NCI-H1417 treated with DMSO at 0.1 percent for 48 hours (cell line): Measurements from ENCODE around the gene KCNN1.
"Not testable (repeated sequence)": the region's sequence is repeated elsewhere in the genome, so short reads cannot be mapped to it uniquely, and the experiment has no call there.

ENCODE experiments used
- DNase-seq: peaks from one replicate; lab custom pipeline; 2025; lab: John Stamatoyannopoulos, UW

Gene KCNN1

DNA sequence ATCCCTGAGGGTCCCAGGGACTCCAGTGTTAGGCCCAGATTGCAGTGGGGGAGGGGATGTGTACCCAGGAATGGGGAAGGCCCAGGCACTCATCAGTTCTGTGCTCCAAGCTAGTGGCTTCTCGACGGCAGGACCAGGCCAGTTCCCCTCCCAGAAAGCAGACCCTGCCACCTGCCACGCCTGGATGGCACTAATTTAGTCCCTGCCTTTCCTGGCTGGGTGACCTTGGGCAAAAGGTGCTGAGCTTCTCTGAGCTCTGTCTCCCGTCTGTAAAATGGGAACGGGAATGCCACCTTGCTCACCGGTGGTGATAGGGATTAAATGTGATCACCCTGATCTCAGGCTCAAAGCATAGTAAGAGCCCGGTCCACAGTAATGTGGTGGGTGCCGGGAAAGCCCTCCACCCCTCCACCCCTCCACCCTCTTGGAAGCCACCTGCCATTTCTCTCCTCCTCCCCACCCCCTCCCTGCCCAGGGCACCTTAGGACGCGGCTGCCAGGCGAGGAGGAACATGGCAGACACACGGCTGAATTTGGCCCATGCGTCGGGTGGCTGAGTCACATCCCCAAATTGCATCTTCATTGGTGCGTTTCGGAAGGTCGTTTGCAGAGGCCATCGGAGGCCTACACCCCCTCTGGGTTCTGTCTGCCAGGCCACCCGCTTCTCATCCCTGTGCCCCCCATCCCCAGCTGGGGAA lies 2.3 kb downstream of the KCNN1 start:
- DNase-seq = no peak

DNA sequence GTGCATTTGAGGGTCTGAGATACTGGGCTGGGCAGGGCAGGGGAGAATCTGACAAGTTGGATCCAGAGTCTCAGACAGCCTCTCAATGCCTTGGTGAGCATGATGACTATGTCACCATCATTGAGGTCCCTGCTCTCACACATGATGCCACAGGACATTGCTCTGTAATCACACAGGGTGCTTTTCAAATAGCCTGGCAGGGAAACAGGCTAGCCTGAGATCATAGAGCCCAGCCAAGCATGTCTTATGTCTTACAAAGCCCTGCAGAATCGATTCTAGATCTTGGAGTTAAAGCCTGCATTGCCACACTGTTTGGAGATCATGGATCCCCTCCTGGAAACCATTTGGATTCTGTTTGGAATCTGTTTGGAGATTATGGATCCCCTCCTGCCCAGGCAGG lies 5.3 kb downstream of the KCNN1 start:
- no peak for DNase-seq

DNA sequence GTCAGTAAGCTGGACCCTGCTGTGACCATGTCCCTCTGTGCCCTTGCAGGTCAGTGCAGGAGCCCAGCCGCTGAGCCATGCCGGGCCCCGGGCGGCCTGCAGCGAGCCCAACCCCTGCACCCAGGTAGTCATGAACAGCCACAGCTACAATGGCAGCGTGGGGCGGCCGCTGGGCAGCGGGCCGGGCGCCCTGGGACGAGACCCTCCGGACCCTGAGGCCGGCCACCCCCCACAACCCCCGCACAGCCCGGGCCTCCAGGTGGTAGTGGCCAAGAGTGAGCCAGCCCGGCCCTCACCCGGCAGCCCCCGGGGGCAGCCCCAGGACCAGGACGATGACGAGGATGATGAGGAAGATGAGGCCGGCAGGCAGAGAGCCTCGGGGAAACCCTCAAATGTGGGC lies 6.9 kb downstream of the KCNN1 start:
- DNase-seq = no peak

DNA sequence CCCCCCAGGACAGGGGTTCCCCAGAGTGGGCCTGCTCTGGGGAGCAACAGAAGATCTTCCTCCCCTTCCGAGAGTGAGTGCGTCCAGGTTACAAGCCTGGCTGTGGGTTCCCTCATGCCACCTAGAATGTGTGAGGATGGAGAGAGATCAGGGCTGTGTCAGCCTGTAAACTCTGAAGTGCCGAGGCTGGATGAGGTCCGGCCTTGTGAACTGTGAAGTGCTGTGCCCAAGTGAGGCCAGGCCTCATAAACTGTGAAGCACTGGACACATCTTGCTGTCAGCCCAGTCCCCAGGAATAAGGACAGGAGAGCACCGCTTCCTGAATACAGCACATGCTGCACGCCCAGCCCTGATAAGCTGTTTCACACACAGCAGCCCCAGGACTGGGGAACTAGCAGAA lies 7.6 kb downstream of the KCNN1 start:
- no peak for DNase-seq

DNA sequence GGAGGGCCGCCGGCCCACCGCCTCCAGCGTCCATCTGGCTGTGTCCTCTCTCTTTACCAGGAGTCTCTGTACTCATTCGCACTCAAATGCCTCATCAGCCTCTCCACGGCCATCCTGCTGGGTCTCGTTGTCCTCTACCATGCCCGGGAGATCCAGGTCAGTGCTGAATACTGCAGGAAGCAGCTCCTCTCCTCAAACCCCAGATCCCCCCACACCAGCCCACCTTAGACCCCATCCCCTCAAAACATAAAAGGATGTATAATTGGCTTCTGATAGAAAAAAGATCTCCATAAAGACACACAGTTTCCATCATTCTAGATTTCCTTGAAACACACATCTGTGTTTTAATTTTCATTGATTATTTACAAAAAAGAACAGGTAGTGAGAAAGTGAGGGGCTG lies 8.1 kb downstream of the KCNN1 start:
- no peak for DNase-seq

DNA sequence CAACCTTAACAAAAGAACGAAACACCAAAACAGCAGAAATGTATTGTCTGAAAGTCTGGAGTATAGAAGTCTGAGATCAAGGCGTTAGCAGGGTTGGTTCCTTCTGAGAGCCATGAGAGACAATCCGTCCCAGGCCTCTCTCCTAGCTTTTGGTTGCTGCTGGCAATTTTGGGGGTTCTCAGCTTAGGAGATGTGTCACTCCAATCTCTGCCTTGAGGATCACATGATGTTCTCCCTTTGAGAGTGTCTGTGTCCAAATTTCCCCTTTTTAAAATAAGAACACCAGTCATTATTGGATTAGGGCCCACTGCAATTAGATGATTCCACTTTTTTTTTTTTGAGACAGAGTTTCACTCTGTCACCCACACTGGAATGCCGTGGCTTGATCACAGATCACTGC lies 10.1 kb downstream of the KCNN1 start:
- DNase-seq = no peak

DNA sequence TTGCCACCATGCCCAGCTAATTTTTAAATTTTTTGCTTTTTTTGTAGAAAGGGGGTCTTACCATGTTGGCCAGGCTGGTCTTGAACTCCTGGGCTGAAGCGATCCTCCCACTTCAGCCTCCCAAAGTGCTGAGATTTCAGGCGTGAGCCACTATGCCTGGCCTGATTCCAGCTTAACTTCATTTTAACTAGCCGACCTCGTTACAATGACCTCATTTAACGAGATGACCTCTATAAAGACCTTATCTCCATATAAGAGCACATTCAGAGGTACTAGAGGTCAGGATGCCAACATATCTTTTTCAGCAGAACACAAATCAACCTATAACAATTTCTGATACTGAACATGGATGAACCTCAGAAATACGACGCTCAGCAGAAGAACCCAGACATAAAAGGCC lies 10.6 kb downstream of the KCNN1 start:
- DNase-seq = no peak

DNA sequence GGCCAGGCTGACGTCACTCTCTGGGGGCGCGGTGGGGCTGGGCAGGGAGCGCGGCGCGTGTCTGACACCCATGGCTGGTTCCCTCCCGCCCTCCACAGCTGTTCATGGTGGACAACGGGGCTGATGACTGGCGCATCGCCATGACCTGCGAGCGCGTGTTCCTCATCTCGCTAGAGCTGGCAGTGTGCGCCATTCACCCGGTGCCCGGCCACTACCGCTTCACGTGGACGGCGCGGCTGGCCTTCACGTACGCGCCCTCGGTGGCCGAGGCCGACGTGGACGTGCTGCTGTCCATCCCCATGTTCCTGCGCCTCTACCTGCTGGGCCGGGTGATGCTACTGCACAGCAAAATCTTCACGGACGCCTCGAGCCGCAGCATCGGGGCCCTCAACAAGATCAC lies 14.7 kb downstream of the KCNN1 start:
- no peak for DNase-seq

DNA sequence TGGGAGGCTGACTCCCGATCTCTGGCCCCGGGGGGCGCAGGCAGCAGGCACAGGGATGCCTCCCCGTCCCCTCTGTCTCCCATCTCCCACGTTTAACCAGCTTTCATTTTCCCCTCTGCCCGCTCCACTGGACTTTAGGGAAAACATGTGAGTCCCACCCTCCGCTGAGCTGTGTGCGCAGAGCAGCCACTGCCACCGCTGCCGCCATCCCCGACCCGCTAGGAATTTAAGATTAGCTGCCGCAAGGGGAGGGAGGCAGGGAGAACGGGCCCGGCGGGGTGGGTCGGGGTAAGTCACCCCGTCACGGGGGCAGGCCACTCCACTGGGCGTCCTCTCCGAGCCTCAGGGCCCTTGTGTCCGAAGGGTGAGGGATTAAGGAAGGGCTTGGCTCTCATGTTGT lies 15.5 kb downstream of the KCNN1 start:
- no peak for DNase-seq

DNA sequence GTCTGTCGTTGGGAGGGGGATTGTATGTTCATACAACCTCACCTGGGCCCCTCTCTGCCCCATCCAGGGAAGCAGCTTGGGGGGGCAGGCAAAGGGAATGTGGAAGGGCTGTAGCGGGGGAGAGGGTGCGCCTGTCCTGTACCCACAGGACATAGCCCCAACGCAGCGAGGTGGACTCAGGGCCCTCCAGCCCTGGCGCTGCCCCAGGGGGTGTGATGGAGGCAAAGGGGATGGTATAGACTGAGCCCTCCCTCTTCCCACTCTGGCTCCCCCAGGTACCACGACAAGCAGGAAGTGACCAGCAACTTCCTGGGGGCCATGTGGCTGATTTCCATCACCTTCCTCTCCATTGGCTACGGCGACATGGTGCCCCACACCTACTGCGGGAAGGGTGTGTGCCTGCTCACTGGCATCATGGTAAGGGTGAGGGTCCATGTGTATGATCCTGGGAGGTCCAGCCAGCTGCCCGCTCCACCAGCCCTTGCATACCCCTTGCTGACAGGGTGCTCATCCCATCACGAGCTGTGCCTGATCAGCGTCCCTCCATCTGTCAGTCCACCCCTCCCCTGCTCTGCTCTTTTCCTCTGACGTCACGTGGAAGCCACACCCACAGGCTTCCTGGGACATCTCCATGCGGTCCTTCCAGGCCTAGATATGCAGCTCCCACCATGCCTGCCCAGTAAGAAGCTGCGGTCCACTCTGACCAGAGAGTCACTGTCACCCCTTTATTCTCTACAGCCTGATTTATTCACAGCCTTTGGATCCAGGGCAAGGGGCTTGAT lies 18.3 kb downstream of the KCNN1 start:
- DNase-seq = no peak

DNA sequence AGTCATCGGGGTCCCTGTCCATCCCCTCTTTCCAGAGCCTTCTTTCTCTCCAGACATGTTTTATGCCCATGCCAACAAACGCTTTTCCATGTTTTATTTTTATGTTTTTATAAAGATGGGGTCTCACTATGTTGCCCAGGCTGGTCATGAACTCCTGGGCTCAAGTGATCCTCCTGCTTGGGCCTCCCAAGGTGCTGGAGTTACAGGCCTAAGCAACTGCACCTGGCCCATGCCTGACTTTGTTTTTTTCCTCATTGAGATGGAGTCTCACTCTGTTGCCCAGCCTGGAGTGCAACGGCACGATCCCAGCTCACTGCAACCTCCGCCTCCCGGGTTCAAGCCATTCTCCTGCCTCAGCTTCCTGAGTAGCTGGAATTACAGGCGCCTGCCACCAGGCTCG lies 19.7 kb downstream of the KCNN1 start:
- not testable (repeated sequence) for DNase-seq

DNA sequence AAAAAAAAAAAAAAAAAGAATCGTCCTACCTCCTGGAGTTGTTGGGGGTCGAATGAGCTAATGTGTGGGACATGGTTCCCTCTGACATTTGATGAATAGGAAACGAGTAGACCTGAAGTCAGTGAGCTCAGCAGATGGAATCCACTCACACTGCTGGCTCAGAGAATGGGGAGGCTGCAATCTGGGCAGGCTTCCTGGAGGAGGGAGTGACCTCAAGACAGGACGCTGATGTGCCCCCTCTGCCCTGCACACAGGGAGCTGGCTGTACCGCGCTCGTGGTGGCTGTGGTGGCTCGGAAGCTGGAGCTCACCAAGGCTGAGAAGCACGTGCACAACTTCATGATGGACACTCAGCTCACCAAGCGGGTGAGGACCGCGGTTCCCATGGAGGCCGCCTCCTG lies 21.3 kb downstream of the KCNN1 start:
- DNase-seq = no peak

DNA sequence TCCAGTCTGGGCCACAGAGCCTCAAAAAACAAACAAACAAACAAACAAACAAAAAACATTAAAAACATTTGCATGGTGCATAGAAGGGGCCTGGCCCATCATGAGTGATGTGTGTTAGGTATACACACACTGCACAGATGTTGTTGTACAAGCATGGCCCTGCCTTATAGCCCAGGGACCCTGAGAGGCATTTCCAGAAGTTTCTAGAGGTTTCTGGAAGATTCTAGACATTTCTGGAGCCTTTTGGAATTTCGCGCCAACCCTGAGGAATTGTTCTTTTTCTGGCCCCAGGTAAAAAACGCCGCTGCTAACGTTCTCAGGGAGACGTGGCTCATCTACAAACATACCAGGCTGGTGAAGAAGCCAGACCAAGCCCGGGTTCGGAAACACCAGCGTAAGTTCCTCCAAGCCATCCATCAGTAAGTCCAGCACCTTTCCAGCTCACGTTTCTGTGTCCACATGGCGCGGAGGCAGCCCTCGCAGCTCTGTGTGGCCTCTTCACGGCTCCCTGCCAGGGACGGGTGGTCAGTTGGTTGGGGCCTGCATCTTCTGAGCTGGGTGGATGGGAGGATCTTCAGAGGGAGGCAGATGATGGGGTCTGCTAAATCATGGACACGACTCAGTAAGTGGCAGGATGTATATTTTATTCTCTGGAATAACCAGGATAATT lies 22.7 kb downstream of the KCNN1 start:
- no peak for DNase-seq

DNA sequence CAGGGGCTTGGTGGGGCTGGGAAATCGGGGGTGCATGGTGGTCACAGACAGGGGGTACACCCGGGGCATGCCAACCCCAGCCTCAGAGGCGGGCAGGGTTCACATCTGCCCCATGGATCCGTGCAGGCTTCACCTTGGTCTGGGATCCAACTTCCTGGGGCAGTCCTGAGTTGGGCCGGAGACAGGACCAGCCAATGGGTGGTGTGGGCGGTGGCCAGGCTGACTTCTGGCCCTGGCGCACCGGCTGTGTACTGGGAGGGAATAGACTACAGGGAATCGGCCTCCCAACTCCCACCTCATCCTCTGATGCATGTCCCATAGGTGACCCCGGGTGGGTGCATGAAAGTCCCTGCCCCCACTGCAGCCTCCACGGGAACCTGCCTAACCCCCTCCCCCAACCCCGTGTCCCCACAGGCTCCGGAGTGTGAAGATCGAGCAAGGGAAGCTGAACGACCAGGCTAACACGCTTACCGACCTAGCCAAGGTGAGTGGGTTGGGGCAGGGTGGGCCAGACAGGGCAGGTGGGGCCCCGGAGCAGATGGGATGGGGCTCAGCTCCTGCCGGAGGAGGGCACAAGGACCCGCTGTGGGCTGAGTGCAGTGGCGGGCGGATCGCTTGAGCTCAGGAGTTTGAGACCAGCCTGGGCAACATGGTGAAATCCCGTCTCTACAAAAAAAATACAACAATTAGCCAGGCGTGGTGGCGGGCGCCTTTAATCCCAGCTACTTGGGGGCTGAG lies 26.3 kb downstream of the KCNN1 start:
- DNase-seq = no peak

DNA sequence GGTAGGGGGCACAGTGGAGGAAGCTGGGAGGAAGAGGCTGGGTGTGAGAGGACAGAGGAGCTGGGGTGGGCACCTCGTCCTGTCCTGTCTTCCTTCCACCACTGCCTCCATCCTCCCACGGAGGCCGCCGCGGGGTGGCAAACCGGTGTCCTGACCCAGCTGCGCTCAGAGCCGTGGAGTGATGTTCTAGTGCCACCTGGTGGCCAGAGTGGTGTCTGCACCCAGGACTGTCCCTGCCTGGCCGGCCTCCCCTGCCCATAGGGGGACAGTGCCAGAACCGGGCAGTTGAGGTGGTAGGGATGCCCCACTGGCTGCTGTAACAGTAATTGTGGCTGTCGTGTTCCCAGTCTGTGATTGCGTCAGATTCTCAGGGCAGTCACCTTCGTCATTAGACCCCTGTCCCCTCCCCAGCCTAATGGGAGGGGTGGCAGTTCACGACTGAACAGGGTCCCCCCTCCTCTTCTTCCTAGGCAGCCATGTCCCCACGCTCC lies 30.0 kb downstream of the KCNN1 start:
- no peak for DNase-seq

DNA sequence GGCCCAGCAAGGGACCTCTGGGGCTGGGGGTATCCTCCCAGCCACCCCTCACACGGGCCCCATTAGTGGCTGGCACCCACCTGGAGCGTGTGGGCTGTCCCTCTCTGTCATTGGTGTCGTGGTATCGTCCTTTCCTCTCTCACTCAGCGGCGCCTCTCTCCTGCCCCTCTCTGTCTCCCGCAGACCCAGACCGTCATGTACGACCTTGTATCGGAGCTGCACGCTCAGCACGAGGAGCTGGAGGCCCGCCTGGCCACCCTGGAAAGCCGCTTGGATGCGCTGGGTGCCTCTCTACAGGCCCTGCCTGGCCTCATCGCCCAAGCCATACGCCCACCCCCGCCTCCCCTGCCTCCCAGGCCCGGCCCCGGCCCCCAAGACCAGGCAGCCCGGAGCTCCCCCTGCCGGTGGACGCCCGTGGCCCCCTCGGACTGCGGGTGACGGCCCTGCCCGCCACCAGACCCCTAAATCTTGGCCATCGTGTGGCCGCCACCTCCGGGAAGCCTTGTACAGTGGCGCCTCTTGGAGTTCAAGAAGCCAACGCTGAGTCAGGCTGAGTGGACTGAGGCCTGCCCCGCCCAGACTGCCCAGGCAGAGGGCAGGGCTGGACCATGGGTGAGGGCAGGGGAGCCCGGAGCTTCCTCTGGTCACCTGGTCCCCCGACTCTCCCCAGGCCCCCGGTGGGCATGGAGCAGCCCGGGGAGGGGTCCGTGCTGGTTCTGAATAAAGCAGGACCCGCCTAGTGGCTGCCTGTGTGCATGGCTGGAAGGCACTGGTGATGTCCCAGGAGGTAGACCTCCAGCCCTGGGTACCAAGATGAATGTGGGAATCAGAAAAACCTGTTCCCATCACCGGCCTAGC lies 31.3 kb downstream of the KCNN1 start:
- DNase-seq = no peak

DNA sequence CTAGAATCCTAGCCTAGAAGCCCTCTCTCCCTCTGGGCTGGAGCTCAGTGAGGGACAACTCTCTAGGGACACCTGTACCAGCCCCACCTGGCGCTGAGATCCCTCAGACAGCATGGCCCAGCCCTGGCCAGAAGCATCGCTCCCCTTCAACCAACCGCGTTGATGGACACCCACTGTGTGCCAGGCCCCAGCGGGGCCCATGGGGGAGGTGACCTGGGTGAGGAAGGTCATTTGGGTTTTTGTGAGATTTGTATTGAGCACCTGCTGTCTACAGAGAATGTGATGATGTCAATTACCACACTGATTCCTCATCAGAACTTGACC lies 31.9 kb downstream of the KCNN1 start:
- DNase-seq = no peak

DNA sequence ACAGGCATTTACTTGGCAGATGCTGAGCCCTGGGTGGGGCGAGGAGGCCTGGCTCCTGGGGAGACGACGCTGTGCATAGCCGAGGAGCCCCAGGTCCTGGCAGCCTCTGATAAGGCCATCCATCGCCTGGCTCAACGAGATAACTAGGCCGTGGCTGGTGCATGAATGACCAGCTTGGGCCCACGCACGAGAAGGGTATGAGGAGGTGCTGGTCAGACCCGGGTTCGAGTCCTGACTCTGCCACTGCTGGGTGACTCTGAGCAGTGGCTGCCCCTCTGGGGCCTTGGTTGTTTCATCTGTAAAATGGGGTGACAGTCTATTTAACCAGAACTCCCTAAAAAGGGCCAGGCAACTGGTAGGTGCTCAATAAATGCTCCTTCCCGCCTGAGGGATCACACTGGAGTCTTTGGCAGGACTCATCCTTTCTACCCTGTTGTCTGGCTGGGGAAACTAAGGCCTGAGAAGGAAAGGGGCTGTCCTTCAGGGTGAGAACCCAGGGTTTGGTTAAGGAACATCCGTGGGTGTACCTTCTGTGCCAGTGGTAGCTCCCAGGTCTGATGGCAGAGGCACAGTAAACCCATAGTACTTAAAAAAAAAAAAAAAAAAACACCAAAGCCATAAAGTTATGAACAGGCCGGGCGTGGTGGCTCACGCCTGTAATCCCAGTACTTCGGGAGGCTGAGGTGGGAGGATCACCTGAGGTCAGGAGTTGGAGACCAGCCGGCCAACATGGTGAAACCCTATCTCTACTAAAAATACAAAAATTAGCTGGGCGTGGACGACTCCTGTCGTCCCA lies 33.0 kb downstream of the KCNN1 start:
- DNase-seq = no peak

DNA sequence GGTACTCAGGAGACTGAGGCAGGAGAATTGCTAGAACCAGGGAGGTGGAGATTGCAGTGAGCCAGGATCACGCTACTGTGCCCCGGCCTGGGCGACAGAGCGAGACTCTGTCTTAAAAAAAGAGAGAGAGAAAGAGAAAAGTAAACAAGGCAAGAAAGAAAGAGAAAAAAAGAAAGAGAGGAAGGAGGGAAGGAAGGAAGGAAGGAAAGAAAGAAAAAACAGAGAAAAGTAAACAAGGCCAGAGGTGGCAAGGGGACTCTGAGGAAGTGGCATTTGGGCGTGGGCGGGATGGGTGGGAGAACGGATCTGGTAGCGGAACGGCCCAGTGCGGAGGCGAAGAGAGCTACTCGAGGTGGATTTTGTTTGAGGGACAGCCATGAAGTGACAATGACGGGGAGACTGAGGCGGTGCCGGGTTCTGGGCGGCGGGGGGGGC lies 33.6 kb downstream of the KCNN1 start:
- DNase-seq = no peak

DNA sequence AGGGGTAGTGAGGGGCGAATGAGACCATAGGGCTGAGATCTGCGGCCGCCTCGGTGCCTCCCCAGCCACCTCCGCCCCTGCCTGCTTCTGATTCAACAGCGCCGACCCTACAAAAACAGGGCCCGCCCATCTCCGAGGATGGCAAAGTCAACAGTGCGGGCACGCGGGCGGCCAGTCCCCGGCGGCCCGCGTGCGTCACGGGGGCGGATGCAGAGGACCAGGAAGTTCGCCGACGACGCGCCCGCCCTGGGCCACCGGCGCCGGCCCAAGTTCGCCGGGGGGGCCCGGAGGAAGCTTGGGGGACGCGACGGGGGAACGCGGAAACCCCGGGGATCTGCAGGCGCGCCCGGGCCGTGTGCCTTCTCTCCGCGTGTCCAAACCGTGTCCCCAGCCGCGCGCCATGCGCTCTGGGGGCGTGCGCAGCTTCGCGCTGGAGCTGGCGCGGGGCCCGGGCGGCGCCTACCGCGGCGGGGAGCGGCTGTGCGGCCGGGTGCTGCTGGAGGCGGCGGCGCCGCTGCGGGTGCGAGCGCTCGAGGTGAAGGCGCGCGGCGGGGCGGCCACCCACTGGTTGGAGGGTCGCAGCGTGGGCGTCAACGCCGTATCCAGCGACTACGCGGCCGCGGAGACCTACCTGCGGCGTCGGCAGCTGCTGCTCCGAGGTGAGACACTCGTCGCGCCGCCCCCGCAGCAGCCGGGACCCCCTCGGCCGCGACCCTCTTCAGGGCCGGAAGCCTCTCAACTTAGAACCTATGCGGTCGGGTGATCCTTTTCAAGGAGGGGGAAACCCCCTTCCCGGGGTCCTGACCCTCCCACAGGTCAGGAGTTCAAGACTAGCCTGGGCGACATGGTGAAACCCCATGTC lies 34.2 kb downstream of the KCNN1 start:
- DNase-seq = no peak
